Tibial nerve (tissue), 4 donors: ENCODE data around the gene CLK2.

Experiments used
- EP300 ChIP-seq, 2 donors: sonication (generic); formaldehyde crosslinking; IDR thresholded peaks; one replicate each; pipeline ENCODE4 v1.6.1; 2017; ENCODE audit warnings: antibody characterized with exemption in 2 of 2, mild to moderate bottlenecking in 1 of 2
- POLR2A ChIP-seq, 2 donors: fragments of 450-650 bp; IDR thresholded peaks; one replicate each; pipeline ENCODE4 v1.6.1; 2017; ENCODE audit warnings: antibody characterized with exemption in 2 of 2, mild to moderate bottlenecking in 2 of 2, moderate library complexity in 2 of 2
- TF ChIP-seq, protein P1 (sequence below), 5 experiments: fragments of 200-600 bp in 3 of 5; fragments of 450-650 bp in 2 of 5; sonication (generic) in 3 of 5; IDR thresholded peaks; one replicate each; pipeline ENCODE4 v1.5.1; 2016 to 2019; ENCODE audit warnings: antibody characterized with exemption in 5 of 5, mild to moderate bottlenecking in 3 of 5, moderate library complexity in 2 of 5

- TF ChIP-seq, protein P1, sequence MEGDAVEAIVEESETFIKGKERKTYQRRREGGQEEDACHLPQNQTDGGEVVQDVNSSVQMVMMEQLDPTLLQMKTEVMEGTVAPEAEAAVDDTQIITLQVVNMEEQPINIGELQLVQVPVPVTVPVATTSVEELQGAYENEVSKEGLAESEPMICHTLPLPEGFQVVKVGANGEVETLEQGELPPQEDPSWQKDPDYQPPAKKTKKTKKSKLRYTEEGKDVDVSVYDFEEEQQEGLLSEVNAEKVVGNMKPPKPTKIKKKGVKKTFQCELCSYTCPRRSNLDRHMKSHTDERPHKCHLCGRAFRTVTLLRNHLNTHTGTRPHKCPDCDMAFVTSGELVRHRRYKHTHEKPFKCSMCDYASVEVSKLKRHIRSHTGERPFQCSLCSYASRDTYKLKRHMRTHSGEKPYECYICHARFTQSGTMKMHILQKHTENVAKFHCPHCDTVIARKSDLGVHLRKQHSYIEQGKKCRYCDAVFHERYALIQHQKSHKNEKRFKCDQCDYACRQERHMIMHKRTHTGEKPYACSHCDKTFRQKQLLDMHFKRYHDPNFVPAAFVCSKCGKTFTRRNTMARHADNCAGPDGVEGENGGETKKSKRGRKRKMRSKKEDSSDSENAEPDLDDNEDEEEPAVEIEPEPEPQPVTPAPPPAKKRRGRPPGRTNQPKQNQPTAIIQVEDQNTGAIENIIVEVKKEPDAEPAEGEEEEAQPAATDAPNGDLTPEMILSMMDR (IDR thresholded peaks at IDR 0.05), result no peak
- TF ChIP-seq POLR2A (IDR thresholded peaks at IDR 0.05) (no peak), EP300 (IDR thresholded peaks at IDR 0.05) (no peak)
These were observed 9.3 kb upstream of the CLK2 start for GRCh38 chr1:155282488-155283091.
